GM21528 (cell line): ENCODE results near the gene TAS2R14.

ENCODE experiments used
- ATAC-seq: cut with Tn5 transposase; IDR thresholded peaks from one replicate; pipeline ENCODE4 v1.9.1; 2021; ENCODE audit warnings: mild to moderate bottlenecking, moderate library complexity; ENCODE audit not compliant: unreplicated experiment, low FRiP score

Gene TAS2R14

GRCh38 chr12:10910380-10910779 lies 28.7 kb downstream of the TAS2R14 start:
- no peak for ATAC-seq

- no peak for ATAC-seq
Measured at GRCh38 chr12:10909462-10909861, 29.6 kb downstream of the TAS2R14 start, which contains the start of gene TAS2R13. Gene TAS2R13, minus strand, starts transcription at chr12:10909562. Its CDS starts 264 bp downstream, at chr12:10909298.

GRCh38 chr12:10904686-10905085 lies 34.4 kb downstream of the TAS2R14 start:
- no peak for ATAC-seq

GRCh38 chr12:10901427-10901826 lies 37.6 kb downstream of the TAS2R14 start:
- no peak for ATAC-seq

GRCh38 chr12:10900972-10901371 lies 38.1 kb downstream of the TAS2R14 start:
- ATAC-seq, result no peak

GRCh38 chr12:10900530-10900929 lies 38.5 kb downstream of the TAS2R14 start:
- no peak for ATAC-seq

- no peak for ATAC-seq
Measured at GRCh38 chr12:10896854-10897253, 42.2 kb downstream of the TAS2R14 start.

- no peak for ATAC-seq
Measured at GRCh38 chr12:10891937-10892336, 47.1 kb downstream of the TAS2R14 start.

GRCh38 chr12:10889226-10889625 lies 49.8 kb downstream of the TAS2R14 start:
- no peak for ATAC-seq
